ENCODE measurements around the gene GOLGA6D.
"Not testable (repeated sequence)": the region's sequence is repeated elsewhere in the genome, so short reads cannot be mapped to it uniquely, and the experiment has no call there.

The GOLGA6D gene

DNA sequence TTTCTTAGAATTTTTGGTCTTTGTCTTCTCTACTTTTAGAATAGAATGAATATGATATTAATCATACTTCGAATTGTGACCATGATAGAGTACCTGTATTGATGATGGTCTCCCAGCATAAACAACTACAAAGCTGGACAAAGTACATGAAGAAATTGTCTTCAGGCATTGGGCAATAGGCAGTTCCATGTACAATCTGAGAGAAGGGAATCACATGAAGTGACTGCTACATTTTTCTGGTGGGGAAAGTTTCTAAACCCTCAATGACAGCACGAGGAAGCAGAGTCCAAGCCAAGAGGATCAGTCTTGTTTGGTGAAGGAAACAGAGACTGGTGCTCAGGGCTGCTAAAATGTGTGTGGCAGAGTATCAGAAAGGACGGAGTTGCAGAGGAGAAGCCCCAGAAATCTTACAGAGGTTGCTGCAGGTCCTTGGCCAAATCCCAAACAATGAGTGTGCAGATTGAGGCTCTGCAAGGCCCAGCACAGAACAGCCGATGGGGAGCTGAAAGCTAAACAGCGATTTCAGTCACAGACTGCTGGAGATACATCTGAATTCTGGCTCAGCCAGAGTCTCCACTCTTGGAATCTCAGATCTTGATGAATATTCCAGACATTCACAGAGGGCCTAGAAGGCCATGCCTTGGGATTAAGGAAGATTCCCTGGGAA lies 36.7 kb downstream of the GOLGA6D start:
- not testable (repeated sequence) for H3K4ac ChIP-seq (ENCODE audit: low read depth in 1 of 2, low read length in 2 of 2); H3K18ac ChIP-seq (ENCODE audit: low read depth in 1 of 2, low read length in 2 of 2); H3K4me2 ChIP-seq (ENCODE audit: low read length, poor library complexity, severe bottlenecking); H2BK15ac ChIP-seq (ENCODE audit: low read depth, poor library complexity, severe bottlenecking); H3K14ac ChIP-seq (ENCODE audit: low read length in 2 of 2); H3K9me3 ChIP-seq (ENCODE audit: control insufficient read depth, low read length); H4K91ac ChIP-seq (ENCODE audit: low read length); H3K27ac ChIP-seq (ENCODE audit: low read length, poor library complexity, severe bottlenecking); H3K23ac ChIP-seq (ENCODE audit: low read length in 2 of 2); H3K9ac ChIP-seq (ENCODE audit: low read length); H2AFZ ChIP-seq (ENCODE audit: low read depth, low read length); H2BK120ac ChIP-seq (ENCODE audit: low read depth, low read length); DNase-seq; H3K4me1 ChIP-seq (ENCODE audit: control insufficient read depth, insufficient read depth, low read depth, low read length); H4K8ac ChIP-seq (ENCODE audit: low read length); H3K36me3 ChIP-seq (ENCODE audit: control insufficient read depth in 1 of 2, insufficient read depth in 2 of 2, low read depth in 1 of 2, low read length in 2 of 2); H3K79me1 ChIP-seq (replicated peaks; ENCODE audit: low read length, poor library complexity, severe bottlenecking); H2BK12ac ChIP-seq (ENCODE audit: low read length in 2 of 2); H3K4me3 ChIP-seq (ENCODE audit: insufficient read depth in 1 of 2, low read depth in 1 of 2, low read length in 2 of 2); H2AK5ac ChIP-seq (ENCODE audit: low read length, severe bottlenecking); H2BK5ac ChIP-seq (ENCODE audit: low read depth, low read length, poor library complexity, severe bottlenecking)
- WGBS, result 81% methylated on average over 4 of the region's 5 CpGs
- H3K27me3 ChIP-seq (ENCODE audit: control insufficient read depth in 1 of 2, insufficient read depth in 1 of 2, low read length in 2 of 2), result peaks cover 0 to 31% of the 10 kb centered on the region in 2 experiments

- Histone ChIP-seq H2AFZ (ENCODE audit: low read depth, low read length) (no peak overlapping the region), H3K79me1 (replicated peaks; ENCODE audit: low read length, poor library complexity, severe bottlenecking) (no peaks in the 10 kb centered on the region), H2BK15ac (ENCODE audit: low read depth, poor library complexity, severe bottlenecking) (no peak overlapping the region), H3K4me1 (ENCODE audit: control insufficient read depth, insufficient read depth, low read depth, low read length) (no peaks in the 10 kb centered on the region), H3K4ac (ENCODE audit: low read depth in 1 of 2, low read length in 2 of 2) (no peak overlapping the region), H3K27ac (ENCODE audit: low read length, poor library complexity, severe bottlenecking) (no peak overlapping the region), H3K18ac (ENCODE audit: low read depth in 1 of 2, low read length in 2 of 2) (no peak overlapping the region), H3K9ac (ENCODE audit: low read length) (no peak overlapping the region), H3K23ac (ENCODE audit: low read length in 2 of 2) (no peak overlapping the region), H3K27me3 (ENCODE audit: control insufficient read depth in 1 of 2, insufficient read depth in 1 of 2, low read length in 2 of 2) (peaks cover 0 to 22% of the 10 kb centered on the region in 2 experiments), H2BK120ac (ENCODE audit: low read depth, low read length) (no peak overlapping the region), H2BK12ac (ENCODE audit: low read length in 2 of 2) (no peak overlapping the region), H3K4me2 (ENCODE audit: low read length, poor library complexity, severe bottlenecking) (no peak overlapping the region), H4K91ac (ENCODE audit: low read length) (no peak overlapping the region), H2AK5ac (ENCODE audit: low read length, severe bottlenecking) (no peak overlapping the region), H3K4me3 (ENCODE audit: insufficient read depth in 1 of 2, low read depth in 1 of 2, low read length in 2 of 2) (no peak overlapping the region), H3K36me3 (ENCODE audit: control insufficient read depth in 1 of 2, insufficient read depth in 2 of 2, low read depth in 1 of 2, low read length in 2 of 2) (no peaks in the 10 kb centered on the region), H3K14ac (ENCODE audit: low read length in 2 of 2) (no peak overlapping the region), H3K9me3 (ENCODE audit: control insufficient read depth, low read length) (no peaks in the 10 kb centered on the region), H4K8ac (ENCODE audit: low read length) (no peak overlapping the region), H2BK5ac (ENCODE audit: low read depth, low read length, poor library complexity, severe bottlenecking) (no peak overlapping the region)
- DNase-seq, result no peak
- WGBS, result 87% methylated on average over 6 of the region's 6 CpGs
These were observed 39.1 kb downstream of the GOLGA6D start for GRCh38 chr15:75321711-75322110.

GRCh38 chr15:75325922-75326321 lies 43.3 kb downstream of the GOLGA6D start:
- no peak overlapping the region for H2BK12ac ChIP-seq (ENCODE audit: low read length in 2 of 2)
- H3K36me3 ChIP-seq (ENCODE audit: control insufficient read depth in 1 of 2, insufficient read depth in 2 of 2, low read depth in 1 of 2, low read length in 2 of 2), result no peaks in the 10 kb centered on the region
- H3K9ac ChIP-seq (ENCODE audit: low read length), result no peak overlapping the region
- no peaks in the 10 kb centered on the region for H3K4me1 ChIP-seq (ENCODE audit: control insufficient read depth, insufficient read depth, low read depth, low read length)
- no peak overlapping the region for H3K4ac ChIP-seq (ENCODE audit: low read depth in 1 of 2, low read length in 2 of 2)
- H3K14ac ChIP-seq (ENCODE audit: low read length in 2 of 2), result no peak overlapping the region
- no peaks in the 10 kb centered on the region for H3K9me3 ChIP-seq (ENCODE audit: control insufficient read depth, low read length)
- H4K8ac ChIP-seq (ENCODE audit: low read length), result no peak overlapping the region
- H2BK120ac ChIP-seq (ENCODE audit: low read depth, low read length), result no peak overlapping the region
- H3K27ac ChIP-seq (ENCODE audit: low read length, poor library complexity, severe bottlenecking), result no peak overlapping the region
- H3K27me3 ChIP-seq (ENCODE audit: control insufficient read depth in 1 of 2, insufficient read depth in 1 of 2, low read length in 2 of 2), result peaks cover 0 to 17% of the 10 kb centered on the region in 2 experiments
- no peak overlapping the region for H3K4me3 ChIP-seq (ENCODE audit: insufficient read depth in 1 of 2, low read depth in 1 of 2, low read length in 2 of 2)
- no peak for DNase-seq
- no peak overlapping the region for H2AK5ac ChIP-seq (ENCODE audit: low read length, severe bottlenecking)
- H3K18ac ChIP-seq (ENCODE audit: low read depth in 1 of 2, low read length in 2 of 2), result no peak overlapping the region
- 79% methylated on average over 4 of the region's 4 CpGs for WGBS
- H2AFZ ChIP-seq (ENCODE audit: low read depth, low read length), result no peak overlapping the region
- H3K23ac ChIP-seq (ENCODE audit: low read length in 2 of 2), result no peak overlapping the region
- H2BK5ac ChIP-seq (ENCODE audit: low read depth, low read length, poor library complexity, severe bottlenecking), result no peak overlapping the region
- H4K91ac ChIP-seq (ENCODE audit: low read length), result no peak overlapping the region
- no peaks in the 10 kb centered on the region for H3K79me1 ChIP-seq (replicated peaks; ENCODE audit: low read length, poor library complexity, severe bottlenecking)
- H3K4me2 ChIP-seq (ENCODE audit: low read length, poor library complexity, severe bottlenecking), result no peak overlapping the region
- H2BK15ac ChIP-seq (ENCODE audit: low read depth, poor library complexity, severe bottlenecking), result no peak overlapping the region

DNA sequence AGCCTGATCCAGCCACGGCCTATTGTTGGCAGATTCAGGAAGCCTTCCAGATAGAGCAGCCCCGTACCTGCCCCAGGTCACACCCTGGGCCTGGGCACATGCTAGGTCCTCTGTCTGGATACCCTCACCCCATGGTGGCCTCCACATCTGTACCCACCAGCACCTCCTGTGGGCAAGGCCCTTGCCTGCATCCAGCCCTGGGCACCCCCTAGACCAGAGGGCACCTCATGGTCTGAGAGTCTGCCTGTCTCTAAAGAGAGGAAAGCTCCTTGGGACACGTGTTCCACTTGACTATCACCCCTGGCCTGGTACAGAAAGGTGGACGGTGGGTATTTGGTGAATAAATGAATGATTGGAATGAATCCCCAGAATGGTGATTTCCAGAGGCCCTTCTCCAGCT lies 44.4 kb downstream of the GOLGA6D start:
- no peak overlapping the region for H4K8ac ChIP-seq (ENCODE audit: low read length)
- 82% methylated on average over 4 of the region's 4 CpGs for WGBS
- H2AK5ac ChIP-seq (ENCODE audit: low read length, severe bottlenecking), result no peak overlapping the region
- no peaks in the 10 kb centered on the region for H3K36me3 ChIP-seq (ENCODE audit: control insufficient read depth in 1 of 2, insufficient read depth in 2 of 2, low read depth in 1 of 2, low read length in 2 of 2)
- H2BK120ac ChIP-seq (ENCODE audit: low read depth, low read length), result no peak overlapping the region
- peaks cover 0 to 12% of the 10 kb centered on the region in 2 experiments for H3K27me3 ChIP-seq (ENCODE audit: control insufficient read depth in 1 of 2, insufficient read depth in 1 of 2, low read length in 2 of 2)
- no peak overlapping the region for H3K4ac ChIP-seq (ENCODE audit: low read depth in 1 of 2, low read length in 2 of 2)
- H3K79me1 ChIP-seq (replicated peaks; ENCODE audit: low read length, poor library complexity, severe bottlenecking), result no peaks in the 10 kb centered on the region
- no peak overlapping the region for H3K23ac ChIP-seq (ENCODE audit: low read length in 2 of 2)
- H2AFZ ChIP-seq (ENCODE audit: low read depth, low read length), result no peak overlapping the region
- no peak for DNase-seq
- no peak overlapping the region for H3K18ac ChIP-seq (ENCODE audit: low read depth in 1 of 2, low read length in 2 of 2)
- H3K4me2 ChIP-seq (ENCODE audit: low read length, poor library complexity, severe bottlenecking), result no peak overlapping the region
- H3K14ac ChIP-seq (ENCODE audit: low read length in 2 of 2), result no peak overlapping the region
- no peak overlapping the region for H3K9ac ChIP-seq (ENCODE audit: low read length)
- H3K4me3 ChIP-seq (ENCODE audit: insufficient read depth in 1 of 2, low read depth in 1 of 2, low read length in 2 of 2), result no peak overlapping the region
- no peak overlapping the region for H3K27ac ChIP-seq (ENCODE audit: low read length, poor library complexity, severe bottlenecking)
- H3K9me3 ChIP-seq (ENCODE audit: control insufficient read depth, low read length), result no peaks in the 10 kb centered on the region
- H3K4me1 ChIP-seq (ENCODE audit: control insufficient read depth, insufficient read depth, low read depth, low read length), result no peaks in the 10 kb centered on the region
- H2BK5ac ChIP-seq (ENCODE audit: low read depth, low read length, poor library complexity, severe bottlenecking), result no peak overlapping the region
- H4K91ac ChIP-seq (ENCODE audit: low read length), result no peak overlapping the region
- H2BK12ac ChIP-seq (ENCODE audit: low read length in 2 of 2), result no peak overlapping the region
- H2BK15ac ChIP-seq (ENCODE audit: low read depth, poor library complexity, severe bottlenecking), result no peak overlapping the region
